HG03196 (cell line): ENCODE measurements around the gene TMEM125.

Experiments
- ATAC-seq: cut with Tn5 transposase; IDR thresholded peaks from one replicate; pipeline ENCODE4 v1.9.1; 2021; ENCODE audit not compliant: unreplicated experiment

The TMEM125 gene

DNA sequence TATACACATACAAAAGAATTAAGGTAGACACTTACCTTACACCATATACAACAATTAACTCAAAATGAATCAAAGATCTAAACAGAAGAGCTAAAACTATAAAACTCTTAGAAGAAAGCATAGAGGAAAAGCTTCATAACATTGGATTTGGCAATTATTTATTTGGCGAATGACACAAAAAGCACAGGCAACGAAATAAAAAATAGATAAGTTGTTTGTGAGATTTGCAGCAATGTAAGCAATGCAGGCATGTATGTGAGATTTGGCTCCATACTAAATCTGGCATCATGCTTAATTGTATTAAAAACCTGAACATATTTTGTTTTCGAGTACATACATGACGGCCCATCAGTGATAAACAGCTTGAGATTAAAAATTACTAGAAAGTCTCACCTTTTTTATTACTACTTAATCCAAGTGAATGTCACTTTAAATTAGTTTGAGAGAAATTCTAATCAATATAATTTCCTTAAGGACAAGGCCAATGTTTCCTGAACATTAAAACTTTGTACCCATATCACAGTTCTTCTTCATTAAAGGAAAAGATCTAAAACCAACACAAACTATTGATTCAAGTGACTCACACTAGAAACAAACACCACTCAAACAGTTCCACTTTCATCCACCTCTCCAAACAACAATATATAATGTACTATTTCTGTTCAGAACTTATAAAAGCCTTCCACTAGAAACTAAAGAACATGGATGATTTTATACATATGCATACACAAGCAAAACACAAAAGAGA is 23.1 kb upstream of the TMEM125 start:
- no peak for ATAC-seq

DNA sequence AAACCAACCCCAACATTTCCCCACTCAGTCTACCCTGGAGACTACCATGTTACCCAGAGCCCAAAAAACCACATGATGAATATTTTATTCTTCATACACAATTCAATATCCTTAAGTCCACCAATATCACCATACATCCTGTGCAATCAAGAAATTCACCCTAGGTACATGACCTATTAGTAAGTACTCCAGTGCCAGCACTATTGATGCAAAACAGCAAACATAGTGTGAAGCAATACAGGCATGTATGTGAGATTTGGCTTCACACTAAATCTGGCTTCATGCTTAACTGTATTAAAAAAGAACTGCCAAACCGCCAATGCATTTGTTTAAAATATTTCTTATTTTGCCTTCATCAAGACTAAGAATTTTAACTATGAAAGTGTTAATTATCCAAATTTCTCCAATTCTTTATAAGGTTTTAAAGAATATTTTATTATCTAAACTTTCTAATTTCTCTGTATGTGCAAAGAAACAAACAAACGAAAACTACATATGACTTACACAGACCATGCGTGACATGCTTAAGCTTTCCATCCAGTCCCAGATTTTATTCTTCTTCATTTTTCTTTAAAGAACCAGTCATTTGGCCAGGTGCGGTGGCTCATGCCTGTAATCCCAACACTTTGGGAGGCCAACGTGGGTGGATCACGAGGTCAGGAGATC is 22.4 kb upstream of the TMEM125 start:
- ATAC-seq, result no peak

DNA sequence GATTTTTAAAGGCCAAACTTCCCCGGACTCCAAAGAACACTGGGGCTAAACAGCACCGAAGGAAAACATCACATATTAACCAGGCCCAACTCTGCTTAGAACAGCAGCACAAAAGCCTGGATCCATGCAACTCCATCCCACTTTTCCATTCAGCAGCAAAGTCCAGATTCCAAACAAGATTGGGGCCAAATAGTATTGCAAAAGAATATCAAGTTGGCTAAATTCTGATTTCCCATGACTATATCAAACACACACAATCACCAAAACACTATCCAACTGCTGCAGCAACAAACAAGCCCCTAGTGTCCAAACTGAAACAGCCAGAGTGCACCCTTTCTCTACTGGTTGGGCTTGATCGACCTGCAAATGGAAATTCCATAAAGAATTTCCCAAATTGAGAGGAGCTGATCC is 19.4 kb upstream of the TMEM125 start:
- ATAC-seq, result no peak

DNA sequence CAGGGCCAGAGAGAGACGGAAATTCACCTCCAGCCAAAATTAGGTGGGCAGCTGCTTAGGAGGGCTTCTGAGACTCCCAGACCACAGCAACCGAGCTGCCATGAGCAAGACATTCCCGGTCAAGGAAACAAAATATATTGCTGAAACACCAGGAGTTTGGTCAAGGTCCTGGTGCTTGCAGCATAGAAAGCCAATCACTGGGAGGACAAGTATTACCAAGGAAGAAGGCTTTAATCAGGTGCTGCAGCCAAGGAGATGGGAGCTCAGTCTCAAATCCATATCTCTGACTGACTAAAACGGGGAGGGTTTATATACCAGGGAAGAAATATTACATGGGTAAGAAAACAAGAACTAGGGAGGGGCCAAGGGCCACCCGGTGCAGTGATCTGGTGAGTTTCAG is 18.8 kb upstream of the TMEM125 start:
- ATAC-seq, result no peak

DNA sequence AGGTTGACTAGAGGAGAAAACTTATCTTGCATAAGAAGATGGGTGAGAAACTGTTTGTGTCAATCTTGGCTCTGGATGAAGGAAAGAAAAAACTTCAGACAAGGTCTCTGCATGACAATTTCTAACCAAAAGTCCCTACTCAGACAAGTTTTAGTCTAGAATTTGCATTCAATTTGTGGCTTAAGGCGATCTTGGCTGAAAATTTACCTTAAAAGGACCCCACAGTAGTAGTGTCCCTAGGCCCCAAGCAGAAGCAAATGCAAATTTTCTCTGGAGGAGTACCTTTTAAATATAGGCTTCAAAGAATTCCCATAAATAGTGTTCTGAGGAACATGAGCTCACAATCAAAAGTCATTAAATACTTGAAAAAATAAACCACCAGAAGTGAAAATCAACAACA is 17.6 kb upstream of the TMEM125 start:
- ATAC-seq, result no peak

DNA sequence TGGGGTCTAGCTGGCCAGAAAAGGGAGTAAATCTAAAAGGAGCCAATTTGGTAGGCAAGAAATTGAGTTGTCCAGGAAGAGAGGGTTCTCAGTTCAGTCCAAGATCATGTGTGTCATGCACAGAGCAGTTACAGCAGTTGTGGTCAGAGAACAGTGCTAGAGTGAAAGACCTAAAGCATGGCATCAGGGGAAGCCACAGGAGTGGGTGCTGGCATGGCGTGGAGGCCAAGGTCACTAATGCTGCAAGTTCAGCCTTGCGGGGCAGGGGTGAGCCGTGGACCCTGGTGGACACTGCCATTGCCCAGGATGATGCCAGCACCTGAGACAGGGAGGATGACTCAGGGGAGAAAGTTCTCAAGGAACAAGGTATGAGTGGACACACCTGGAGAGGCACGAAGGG is 16.6 kb upstream of the TMEM125 start:
- no peak for ATAC-seq

DNA sequence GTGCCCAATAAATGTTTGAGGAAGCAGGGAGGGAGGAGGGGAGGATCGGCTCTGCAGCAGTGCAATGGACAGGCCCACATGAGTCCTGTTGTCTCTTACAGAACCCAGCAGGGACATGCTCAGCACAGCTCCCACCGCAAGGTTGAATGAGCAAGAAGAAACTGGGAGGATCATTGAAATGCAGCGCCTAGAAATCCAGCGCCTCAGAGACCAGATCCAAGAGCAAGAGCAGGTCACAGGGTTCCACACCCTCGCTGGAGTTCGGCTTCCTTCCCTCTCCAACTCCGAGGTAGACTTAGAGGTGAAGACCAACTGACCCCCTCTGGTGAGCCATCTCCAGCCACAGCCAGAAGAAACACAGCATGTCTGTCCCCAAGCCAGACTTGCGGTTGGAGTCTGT is 15.9 kb upstream of the TMEM125 start:
- ATAC-seq, result no peak

DNA sequence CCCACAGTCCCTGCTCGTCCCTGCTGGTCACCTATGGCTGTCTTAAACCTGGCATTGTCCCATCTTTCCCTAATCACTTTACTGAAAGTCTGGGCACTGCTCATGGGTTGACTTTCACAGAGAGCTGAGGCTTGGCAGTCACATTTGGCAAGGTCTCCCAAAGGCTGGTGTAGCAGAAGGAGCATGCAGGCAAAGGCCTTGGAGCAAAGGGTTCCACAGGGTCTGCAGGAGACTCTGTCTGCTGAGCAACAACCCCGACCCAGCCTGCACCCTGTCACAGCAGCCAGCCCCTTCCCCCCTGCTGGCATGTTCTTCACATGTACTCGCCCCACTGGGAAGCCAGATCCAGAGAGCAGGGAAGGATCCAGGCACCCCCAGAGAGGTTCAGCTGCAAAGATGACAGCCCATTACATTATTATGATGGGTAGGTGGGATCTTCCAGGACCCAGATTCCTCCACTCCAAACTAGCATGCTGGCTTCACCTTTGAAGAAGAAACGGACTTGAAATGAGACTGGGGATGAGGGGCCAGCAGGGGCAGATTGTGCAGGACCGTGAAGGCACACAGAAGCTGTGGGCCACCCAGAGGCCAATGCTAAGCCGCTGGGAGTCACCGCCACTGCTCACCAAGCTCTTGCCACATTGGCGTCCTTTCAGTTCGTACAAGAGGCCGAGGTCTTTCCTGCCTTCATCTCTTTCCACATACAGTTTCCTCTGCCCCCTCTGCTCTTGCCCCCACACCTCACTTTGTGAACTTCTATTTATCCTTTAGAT is 14.2 kb upstream of the TMEM125 start:
- no peak for ATAC-seq

DNA sequence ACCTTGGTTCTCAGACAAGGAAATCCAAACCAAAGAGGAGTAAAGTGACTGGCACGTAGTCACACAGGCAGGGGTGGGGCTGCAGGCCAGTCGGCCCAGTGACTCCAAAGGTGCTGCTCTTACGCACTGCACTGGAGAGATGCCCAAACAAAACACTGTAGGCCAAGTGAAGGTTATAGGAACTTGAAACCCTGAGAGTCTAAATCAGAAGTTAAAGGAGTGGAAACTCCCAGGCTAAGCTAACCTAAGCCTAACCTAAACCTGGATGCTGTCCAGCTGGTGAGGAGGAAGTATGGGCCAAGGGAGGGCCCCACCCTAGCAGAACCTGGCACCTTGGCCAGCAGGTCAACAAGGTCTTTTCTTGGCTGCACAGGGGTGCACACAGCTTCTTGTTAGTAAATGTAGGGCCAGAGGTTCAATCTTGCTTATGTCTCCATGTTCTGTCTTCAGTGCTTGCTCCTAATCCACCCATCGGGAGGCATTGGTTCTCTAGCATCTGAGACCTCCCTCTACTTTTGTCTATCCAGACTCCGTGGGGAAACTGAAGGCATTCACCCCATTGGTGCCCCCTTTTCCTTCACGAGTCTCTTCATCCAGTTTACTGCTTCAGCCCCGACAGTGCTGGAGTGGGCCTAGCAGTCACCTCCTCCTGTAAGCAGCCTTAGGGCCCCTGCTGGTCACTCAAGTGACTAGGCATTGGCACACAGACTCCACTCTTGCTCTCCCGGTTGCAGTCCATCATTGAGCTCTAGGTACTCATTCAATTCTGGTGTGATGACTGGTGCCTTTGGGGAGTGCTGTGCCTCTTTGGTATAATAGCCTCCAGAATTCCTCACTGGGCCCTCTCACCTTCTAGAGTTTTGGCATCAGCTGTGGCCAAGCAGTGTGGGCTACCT is 12.9 kb upstream of the TMEM125 start:
- ATAC-seq, result no peak

DNA sequence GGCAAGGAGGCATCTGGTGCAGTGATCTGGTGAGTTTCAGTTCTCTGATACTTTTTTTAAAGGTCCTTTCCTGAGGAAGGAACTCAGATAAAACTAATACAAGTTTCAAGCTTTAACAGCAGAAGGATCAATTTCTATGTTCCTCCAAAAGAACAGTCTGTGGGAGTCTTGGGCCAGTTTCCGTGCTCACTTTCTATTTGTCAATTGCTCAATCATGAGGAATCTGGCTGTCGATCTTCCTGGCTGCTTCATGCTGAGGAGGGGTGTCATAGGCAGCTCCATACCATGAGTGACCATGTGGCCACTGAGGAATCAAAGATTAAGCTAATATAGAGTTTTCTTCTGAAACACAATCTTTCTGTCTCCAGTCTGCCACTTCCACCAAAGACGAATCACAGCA is 11.4 kb upstream of the TMEM125 start:
- ATAC-seq, result no peak

DNA sequence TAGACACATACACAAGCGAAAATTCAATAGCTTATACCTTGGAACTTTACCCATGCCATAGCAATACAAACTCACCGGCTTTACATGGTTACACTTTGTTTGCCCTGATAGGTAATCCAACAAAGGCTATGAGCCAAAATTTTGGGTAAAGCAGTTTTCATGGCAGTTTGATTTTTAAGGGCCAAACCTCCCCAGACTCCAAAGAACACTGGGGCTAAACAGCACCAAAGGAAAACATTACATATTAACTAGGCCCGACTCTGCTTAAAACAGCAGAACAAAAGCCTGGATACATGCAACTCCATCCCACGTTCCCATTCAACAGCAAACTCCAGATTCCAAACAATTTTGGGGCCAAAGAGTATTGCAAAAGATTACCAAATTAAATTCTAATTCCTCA is 4.4 kb upstream of the TMEM125 start:
- no peak for ATAC-seq

DNA sequence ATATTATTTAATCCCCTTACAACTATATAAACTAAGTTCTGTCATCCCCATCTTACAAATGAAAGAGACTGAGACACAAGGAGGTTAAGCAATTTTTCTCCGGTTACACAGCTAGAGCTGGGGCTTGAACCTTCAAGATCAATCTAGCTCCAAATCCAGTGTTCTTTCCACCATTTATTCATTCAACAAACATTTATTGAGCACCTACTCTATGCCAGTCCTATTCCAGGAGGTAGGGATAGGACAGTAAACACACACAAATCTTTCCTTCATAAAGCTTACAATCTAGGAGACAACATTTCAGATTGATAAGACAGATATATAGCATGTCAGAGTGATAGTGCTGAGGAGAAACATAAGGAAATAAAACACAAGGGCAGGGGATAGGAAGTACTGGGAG is 2.9 kb upstream of the TMEM125 start:
- ATAC-seq, result no peak

DNA sequence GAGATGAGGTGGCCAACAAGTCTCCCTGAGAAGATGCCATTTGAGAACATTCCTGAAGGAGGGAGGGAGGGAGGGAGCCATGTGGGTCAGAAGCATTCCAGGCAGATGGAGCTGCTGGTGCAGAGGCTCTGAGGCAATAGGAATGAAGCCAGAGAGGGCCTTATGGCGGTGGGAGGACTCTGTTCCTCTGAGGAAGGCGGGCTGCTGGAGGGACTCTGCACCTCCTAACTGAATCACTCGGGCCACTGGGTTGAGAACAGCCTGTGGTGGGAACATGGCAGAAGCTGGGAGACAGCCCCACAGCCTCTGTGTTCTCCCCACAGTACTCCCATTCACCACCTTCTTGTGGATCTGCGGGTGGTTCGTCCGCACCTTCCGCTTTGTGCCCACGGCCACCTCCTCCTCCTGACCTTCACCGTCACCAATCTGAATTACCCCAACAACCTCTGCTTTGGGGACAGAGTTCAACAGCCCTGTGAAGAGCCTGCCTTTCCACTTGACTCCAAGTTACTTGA is 2.4 kb upstream of the TMEM125 start:
- no peak for ATAC-seq

DNA sequence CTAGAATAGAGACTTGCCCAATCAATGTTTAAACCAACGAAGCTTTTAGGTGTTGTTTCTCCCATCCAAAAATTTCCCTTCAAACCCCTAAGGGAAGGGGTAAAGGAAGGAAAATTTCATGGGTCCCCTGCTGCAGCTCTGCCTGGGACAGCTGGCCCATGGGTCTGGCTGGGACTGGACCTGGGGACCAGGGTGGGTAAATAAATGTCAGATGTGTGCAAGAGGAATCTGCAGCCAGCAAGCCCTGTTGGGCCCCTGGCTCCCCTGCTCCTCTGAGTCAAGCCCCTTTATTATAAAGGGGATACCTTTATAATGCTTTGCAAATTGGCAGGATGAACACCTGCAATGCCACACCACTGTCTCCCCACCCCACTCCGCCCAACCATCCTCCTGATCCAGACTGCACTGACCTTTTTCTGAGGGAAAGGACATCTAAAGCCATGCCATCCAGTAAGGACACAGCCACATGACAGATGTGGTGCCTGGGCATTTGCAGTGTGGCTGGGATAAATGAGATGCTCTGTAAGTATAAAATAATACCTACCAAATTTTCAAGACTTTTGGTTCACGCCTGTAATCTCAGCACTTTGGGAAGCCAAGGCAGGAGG is 1.9 kb upstream of the TMEM125 start:
- ATAC-seq, result no peak

DNA sequence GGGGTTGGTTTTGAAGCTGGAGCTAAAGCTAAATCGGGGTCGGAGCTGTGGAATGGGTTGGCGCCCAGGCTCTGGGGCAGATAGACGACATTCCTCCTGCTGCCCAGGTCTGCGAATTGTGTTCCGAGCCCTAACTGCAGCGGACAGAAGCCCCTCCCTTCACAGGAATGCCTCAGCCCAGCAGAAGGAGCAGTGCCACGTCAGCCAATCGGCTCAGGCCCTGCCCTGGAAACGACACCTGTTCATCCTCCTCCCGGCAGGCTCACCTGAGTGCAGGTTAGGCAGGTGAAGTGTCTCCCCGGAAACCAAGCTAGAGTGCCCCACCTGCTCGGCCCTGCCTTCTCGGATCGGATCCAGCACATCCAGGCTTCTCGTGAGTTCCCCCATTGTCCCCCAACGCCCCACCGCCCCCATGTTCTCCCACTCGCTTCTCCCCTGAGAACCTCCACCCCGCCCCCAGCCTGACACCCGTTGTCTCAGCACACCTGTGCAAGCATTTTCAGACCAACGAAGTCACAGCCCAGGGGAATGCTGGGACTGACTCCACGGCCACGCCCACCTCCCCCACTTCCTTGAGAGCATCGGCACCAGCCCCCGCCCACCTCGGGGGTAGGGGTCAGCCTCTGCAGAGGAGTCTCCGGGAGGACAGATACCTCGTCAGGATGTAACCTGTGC is 775 bp downstream of the TMEM125 start:
- ATAC-seq, result no peak

DNA sequence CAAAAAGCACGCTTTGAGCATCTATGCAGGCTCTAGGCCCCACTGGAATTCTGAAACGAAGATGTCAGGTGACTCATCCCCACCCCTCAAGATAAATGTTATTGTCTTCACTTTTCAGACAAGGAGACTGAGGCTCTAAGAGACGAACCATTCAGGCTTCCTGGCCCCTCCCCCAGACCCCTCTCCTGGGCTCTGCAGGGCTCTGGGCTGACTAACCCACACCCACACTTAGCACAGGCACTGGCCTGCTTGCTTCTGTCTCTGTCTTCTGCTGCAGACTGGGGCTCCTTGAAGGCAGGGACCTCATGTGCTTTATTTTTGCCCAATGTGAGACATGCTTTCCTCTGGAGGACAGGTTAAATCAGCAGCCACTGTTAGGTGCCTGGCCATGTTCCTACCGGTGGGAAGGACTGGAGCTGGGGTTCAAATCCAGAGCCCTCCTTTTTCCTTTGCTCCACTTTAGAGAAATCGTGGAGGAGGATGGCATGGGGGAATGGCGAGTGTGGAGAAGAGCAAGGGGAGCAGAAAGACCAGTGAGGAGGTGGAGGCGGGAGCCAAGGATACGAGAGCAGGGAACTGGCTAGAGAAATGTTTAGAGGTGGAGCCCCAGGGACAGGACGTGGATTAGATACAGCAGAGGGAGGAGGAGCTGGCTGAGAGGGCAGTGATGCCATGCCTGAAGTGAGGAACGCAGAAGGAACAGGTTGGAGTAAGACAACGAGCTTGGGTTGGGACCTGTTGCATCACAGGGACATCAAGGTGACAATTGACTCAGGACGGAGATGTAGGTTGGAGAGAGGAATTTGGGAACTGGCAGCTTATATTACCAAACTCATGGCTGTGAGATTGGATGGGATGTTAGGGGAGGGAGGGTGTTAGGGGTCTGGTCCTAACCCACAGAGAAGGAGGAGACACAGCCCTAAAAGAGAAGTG is 1.7 kb downstream of the TMEM125 start:
- no peak for ATAC-seq

DNA sequence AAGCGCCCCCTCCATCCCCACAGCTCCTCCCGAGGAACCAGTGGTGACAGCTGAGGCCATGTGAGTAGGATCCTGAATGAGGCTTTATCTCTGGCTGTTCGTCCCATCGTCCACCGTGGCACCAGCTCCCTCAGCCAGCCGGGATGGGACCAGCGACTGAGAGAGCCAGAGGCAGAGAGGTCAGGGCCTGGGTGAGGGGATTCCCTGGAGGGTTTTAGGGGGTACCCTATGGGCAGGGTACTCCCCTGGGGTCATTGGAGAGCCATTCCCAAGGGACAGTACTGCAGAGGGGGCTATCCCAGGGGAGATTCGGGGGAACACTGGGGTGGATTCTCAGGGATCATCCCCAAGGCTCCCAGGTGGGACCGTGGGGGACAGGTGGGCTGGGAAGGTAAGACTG is 2.4 kb downstream of the TMEM125 start:
- ATAC-seq, result no peak

DNA sequence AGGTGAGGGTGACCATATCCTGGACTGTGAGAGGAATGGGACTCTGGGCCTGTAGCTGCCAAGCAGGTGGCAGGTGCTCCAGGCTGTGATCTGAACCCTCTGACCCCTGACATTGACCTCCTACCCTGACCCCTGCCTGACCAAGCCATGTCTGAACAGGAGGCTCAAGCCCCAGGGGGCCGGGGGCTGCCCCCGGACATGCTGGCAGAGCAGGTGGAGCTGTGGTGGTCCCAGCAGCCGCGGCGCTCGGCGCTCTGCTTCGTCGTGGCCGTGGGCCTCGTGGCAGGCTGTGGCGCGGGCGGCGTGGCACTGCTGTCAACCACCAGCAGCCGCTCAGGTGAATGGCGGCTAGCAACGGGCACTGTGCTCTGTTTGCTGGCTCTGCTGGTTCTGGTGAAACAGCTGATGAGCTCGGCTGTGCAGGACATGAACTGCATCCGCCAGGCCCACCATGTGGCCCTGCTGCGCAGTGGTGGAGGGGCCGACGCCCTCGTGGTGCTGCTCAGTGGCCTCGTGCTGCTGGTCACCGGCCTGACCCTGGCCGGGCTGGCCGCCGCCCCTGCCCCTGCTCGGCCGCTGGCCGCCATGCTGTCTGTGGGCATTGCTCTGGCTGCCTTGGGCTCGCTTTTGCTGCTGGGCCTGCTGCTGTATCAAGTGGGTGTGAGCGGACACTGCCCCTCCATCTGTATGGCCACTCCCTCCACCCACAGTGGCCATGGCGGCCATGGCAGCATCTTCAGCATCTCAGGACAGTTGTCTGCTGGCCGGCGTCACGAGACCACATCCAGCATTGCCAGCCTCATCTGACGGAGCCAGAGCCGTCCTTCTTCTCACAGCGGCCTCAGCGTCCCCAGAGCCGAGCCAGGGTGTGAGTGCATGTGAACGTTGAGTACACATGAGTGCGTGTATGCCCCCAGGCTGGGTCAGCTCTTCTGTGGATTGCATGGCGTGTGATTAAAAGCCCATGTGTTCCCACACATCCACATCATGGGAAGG is 3.1 kb downstream of the TMEM125 start:
- no peak for ATAC-seq
